HepG2 (cell line): ENCODE results near the gene NDST1. TPM values are rescaled to one million over a fixed set of nuclear protein-coding genes. Genes with fewer than 3 reads are reported as not detected.

Experiments
- ATAC-seq: fragments of 200-7000 bp; cut with Tn5 transposase; 3 replicates; pipeline ENCODE4 v1.9.1; 2020; ENCODE audit warnings: mild to moderate bottlenecking, moderate library complexity
- BruUV-seq: library from RNA; stranded (reverse); fragments of 400-500 nt; replicated peaks from 2 replicates; lab custom pipeline; 2021; lab: Mats Ljungman, UMichigan
- CTCF ChIA-PET: fragments of 300-600 bp; formaldehyde crosslinking; extraction: SDS; loops from one replicate; lab custom pipeline; 2021; ENCODE audit warnings: low total read pairs, inconsistent platforms, low intra/inter-chr PET ratio; lab: Yijun Ruan, JAX
- POLR2A ChIA-PET: fragments of 350-600 bp; sonication (Branson Sonifier 250); formaldehyde crosslinking; loops from one replicate; lab custom pipeline; 2020; ENCODE audit warnings: antibody characterized with exemption, inconsistent platforms; lab: Yijun Ruan, JAX
- DNase-seq: peaks from one replicate; pipeline ENCODE4 v3.0.0-alpha.2; 2015; ENCODE audit warnings: low spot score
- FAIRE-seq: peaks from 3 replicates; lab custom pipeline; 2011; peaks lifted over from hg19 to GRCh38; lab: Jason Lieb, UNC
- H2AFZ ChIP-seq: one replicate; pipeline ENCODE4 v1.6.1; 2011; ENCODE audit warnings: low read length, inconsistent platforms
- H3K27ac ChIP-seq: fragments of 300-600 bp; 3 replicates; pipeline ENCODE4 v1.8.0; 2011; ENCODE audit warnings: mixed run types, mild to moderate bottlenecking, mixed read lengths, low read length, inconsistent platforms; ENCODE audit not compliant: insufficient read depth; ENCODE audit errors: extremely low read length
- H3K27me3 ChIP-seq, 2 experiments: fragments of 200-600 bp in 1 of 2; 2 replicates in 1 of 2; 3 replicates in 1 of 2; pipeline versions ENCODE4 v1.6.0 to v1.8.0; 2011; ENCODE audit warnings: low read length in 2 of 2, mild to moderate bottlenecking in 2 of 2, moderate library complexity in 2 of 2, inconsistent platforms in 1 of 2; ENCODE audit not compliant: insufficient read depth in 2 of 2, control insufficient read depth in 1 of 2
- H3K36me3 ChIP-seq, 2 experiments: fragments of 200-600 bp in 1 of 2; replicated peaks in 1 of 2; 2 replicates in 1 of 2; 3 replicates in 1 of 2; pipeline versions ENCODE4 v1.5.1 to v1.8.0; 2011; ENCODE audit warnings: low read length in 2 of 2, inconsistent platforms in 1 of 2; ENCODE audit not compliant: insufficient read depth in 2 of 2, control insufficient read depth in 1 of 2
- H3K4me1 ChIP-seq: 2 replicates; pipeline ENCODE4 v1.5.1; 2012; ENCODE audit warnings: low read length, inconsistent platforms; ENCODE audit not compliant: insufficient read depth
- H3K4me2 ChIP-seq: 2 replicates; pipeline ENCODE4 v1.6.0; 2011; ENCODE audit warnings: low read depth, low read length, inconsistent platforms
- H3K4me3 ChIP-seq, 3 experiments: fragments of 200-600 bp in 1 of 3; sonication (generic), shearing (Covaris generic) in 1 of 3; replicated peaks in 1 of 3; 2 replicates each; pipeline ENCODE4 v1.5.1; 2011 to 2016; ENCODE audit warnings: low read length in 3 of 3, inconsistent platforms in 2 of 3, low read depth in 2 of 3, mild to moderate bottlenecking in 2 of 3, control low read depth in 1 of 3, mixed read lengths in 1 of 3; ENCODE audit not compliant: insufficient read depth in 1 of 3
- H3K79me2 ChIP-seq: one replicate; pipeline ENCODE4 v1.6.1; 2011; ENCODE audit warnings: low read length, inconsistent platforms; ENCODE audit not compliant: insufficient read depth
- H3K9ac ChIP-seq: 2 replicates; pipeline ENCODE4 v1.6.0; 2011; ENCODE audit warnings: mild to moderate bottlenecking, low read depth, low read length, inconsistent platforms; ENCODE audit not compliant: insufficient read depth
- H3K9me3 ChIP-seq: 2 replicates; pipeline ENCODE4 v1.5.1; 2012; ENCODE audit warnings: mild to moderate bottlenecking, low read length
- H4K20me1 ChIP-seq: 2 replicates; pipeline ENCODE4 v1.6.0; 2011; ENCODE audit warnings: inconsistent platforms, mild to moderate bottlenecking, low read length, moderate library complexity; ENCODE audit not compliant: insufficient read depth
- FIP1L1 ChIP-seq: fragments of 200-400 bp; formaldehyde crosslinking; IDR thresholded peaks from 2 replicates; pipeline ENCODE4 v1.6.1; 2018; ENCODE audit warnings: low read depth, mild to moderate bottlenecking, low read length, moderate library complexity, borderline replicate concordance; ENCODE audit not compliant: insufficient read depth
- FOXC1 ChIP-seq: sonication (generic); formaldehyde crosslinking; IDR thresholded peaks from 2 replicates; pipeline ENCODE4 v1.8.0; 2022; ENCODE audit warnings: mild to moderate bottlenecking, missing genetic modification reagents, borderline replicate concordance
- FOXJ3 ChIP-seq: sonication (generic); formaldehyde crosslinking; IDR thresholded peaks from 2 replicates; pipeline ENCODE4 v1.4.0; 2020; ENCODE audit warnings: missing genetic modification reagents, mild to moderate bottlenecking, borderline replicate concordance
- KLF6 ChIP-seq: IDR thresholded peaks from 2 replicates; pipeline ENCODE4 v1.8.0; 2016; ENCODE audit warnings: missing biosample characterization, missing genetic modification reagents
- NFKB2 ChIP-seq: sonication (generic); formaldehyde crosslinking; IDR thresholded peaks from 2 replicates; pipeline ENCODE4 v1.4.0; 2020; ENCODE audit warnings: missing genetic modification reagents, borderline replicate concordance
- NR2F1 ChIP-seq, 2 experiments: fragments of 450-650 bp in 1 of 2; formaldehyde crosslinking in 1 of 2; IDR thresholded peaks; 2 replicates each; pipeline versions ENCODE4 v1.5.0 to v1.6.1; 2016 to 2020; ENCODE audit warnings: mild to moderate bottlenecking in 1 of 2, missing compliant biosample characterization in 1 of 2, missing genetic modification reagents in 1 of 2, moderate library complexity in 1 of 2
- RBAK ChIP-seq: sonication (generic); formaldehyde crosslinking; IDR thresholded peaks from 2 replicates; pipeline ENCODE4 v1.5.1; 2020; ENCODE audit warnings: mild to moderate bottlenecking, missing genetic modification reagents
- RBM39 ChIP-seq: fragments of 200-400 bp; formaldehyde crosslinking; IDR thresholded peaks from one replicate; pipeline ENCODE4 v1.6.1; 2018; ENCODE audit warnings: antibody characterized with exemption, mild to moderate bottlenecking, low read depth, low read length; ENCODE audit not compliant: poor library complexity, severe bottlenecking
- RFX3 ChIP-seq: IDR thresholded peaks from 2 replicates; pipeline ENCODE4 v1.6.1; 2016; ENCODE audit warnings: missing biosample characterization, missing genetic modification reagents
- SETDB1 ChIP-seq: sonication (generic); formaldehyde crosslinking; IDR thresholded peaks from 2 replicates; pipeline ENCODE4 v1.5.1; 2020; ENCODE audit warnings: missing genetic modification reagents, mild to moderate bottlenecking, borderline replicate concordance
- SIX1 ChIP-seq: sonication (generic); formaldehyde crosslinking; IDR thresholded peaks from 2 replicates; pipeline ENCODE4 v1.4.0; 2020; ENCODE audit warnings: missing genetic modification reagents, borderline replicate concordance
- ZBED4 ChIP-seq: sonication (generic); formaldehyde crosslinking; IDR thresholded peaks from 2 replicates; pipeline ENCODE4 v1.4.0; 2020; ENCODE audit warnings: missing genetic modification reagents, borderline replicate concordance
- ZC3H13 ChIP-seq: sonication (generic); formaldehyde crosslinking; IDR thresholded peaks from 2 replicates; pipeline ENCODE4 v1.8.1; 2023; ENCODE audit warnings: mild to moderate bottlenecking, missing genetic modification reagents, moderate library complexity
- ZEB1 ChIP-seq: IDR thresholded peaks from 2 replicates; pipeline ENCODE4 v1.6.1; 2012; ENCODE audit warnings: mild to moderate bottlenecking, low read depth, inconsistent platforms; ENCODE audit not compliant: insufficient replicate concordance
- ZNF766 ChIP-seq: sonication (generic); formaldehyde crosslinking; IDR thresholded peaks from 2 replicates; pipeline ENCODE4 v1.5.0; 2020; ENCODE audit warnings: missing genetic modification reagents, borderline replicate concordance
- ZNF773 ChIP-seq: sonication (generic); formaldehyde crosslinking; IDR thresholded peaks from 2 replicates; pipeline ENCODE4 v1.4.0; 2020; ENCODE audit warnings: missing genetic modification reagents, borderline replicate concordance
- WGBS: methylation state at CpG from one replicate; pipeline ENCODE4 v1.1.6; 2017; ENCODE audit warnings: low lambda C conversion rate; 5-methylcytosine and 5-hydroxymethylcytosine counted together
- in situ Hi-C: cut with HindIII; loops from 2 replicates; pipeline ENCODE4 v1.10.0; 2017; ENCODE audit warnings: low pct_unique_long_range_greater_than_20kb; ENCODE audit not compliant: extremely low pct_ligation_motif_present
- intact Hi-C: fragments of 100-400 bp; cut with micrococcal nuclease; formaldehyde crosslinking; loops from one replicate; pipeline ENCODE4 v1.10.0; 2022; ENCODE audit not compliant: unreplicated experiment
- polyA plus RNA-seq, 8 experiments: library from polyadenylated mRNA; depleted of rRNA in 3 of 8; stranded (reverse) in 7 of 8; unstranded in 1 of 8; fragments of >200 nt; fragmentation: Illumina TruSeq in 4 of 8; extraction: Trizol in 4 of 8; gene quantifications; 2 replicates each; pipeline versions ENCODE4 v1.2.1 to v1.2.3, GENCODE V29; 2011 to 2016; ENCODE audit warnings: low read depth in 4 of 8, missing spikeins in 1 of 8, mixed read lengths in 1 of 8; ENCODE audit not compliant: insufficient read depth in 1 of 8
- total RNA-seq, 5 experiments: library from RNA; depleted of rRNA; stranded (reverse); fragments of >200 nt; fragmentation: Illumina TruSeq; extraction: Trizol; gene quantifications; 2 replicates each; pipeline ENCODE4 v1.2.3, GENCODE V29; 2016; ENCODE audit warnings: low read depth in 1 of 5
- TF ChIP-seq, protein P1 (sequence below): IDR thresholded peaks from 2 replicates; pipeline ENCODE4 v1.6.1; 2016; ENCODE audit warnings: control low read depth
- TF ChIP-seq, protein P2 (sequence below): IDR thresholded peaks from 2 replicates; pipeline ENCODE4 v1.6.1; 2016; ENCODE audit warnings: missing compliant biosample characterization, missing genetic modification reagents, borderline replicate concordance

Gene NDST1
- total and polyA plus RNA-seq, 2 of the 13 experiments (the other 11 are each of a cell fraction or from before 2014, with no cell fraction given) = 23.8 to 26.2 TPM

DNA sequence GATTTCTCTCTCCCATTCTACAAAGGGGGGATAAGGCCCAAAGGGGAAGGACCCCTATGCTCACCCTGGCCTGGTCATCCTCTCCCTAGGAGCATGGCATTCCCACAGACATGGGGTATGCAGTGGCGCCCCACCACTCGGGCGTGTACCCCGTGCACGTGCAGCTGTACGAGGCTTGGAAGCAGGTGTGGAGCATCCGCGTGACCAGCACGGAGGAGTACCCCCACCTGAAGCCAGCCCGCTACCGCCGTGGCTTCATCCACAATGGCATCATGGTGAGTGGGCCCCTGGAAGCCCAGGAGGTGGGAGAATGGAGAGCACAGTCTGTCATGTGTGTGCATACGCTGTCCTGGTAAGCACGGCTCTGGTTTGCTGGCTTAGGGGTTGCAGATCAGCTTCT is 27.7 kb downstream of the NDST1 start:
- Histone ChIP-seq H2AFZ (no peak overlapping the region), H3K9ac (no peak overlapping the region), H4K20me1 (no peaks in the 10 kb centered on the region), H3K36me3 (peaks cover 37 to 78% of the 10 kb centered on the region in 2 experiments), H3K4me2 (no peak overlapping the region), H3K4me3 (no peak overlapping the region), H3K9me3 (no peaks in the 10 kb centered on the region), H3K4me1 (peaks cover 10% of the 10 kb centered on the region), H3K79me2 (no peaks in the 10 kb centered on the region), H3K27ac (no peak overlapping the region), H3K27me3 (no peaks in the 10 kb centered on the region)
- no TSS peak for BruUV-seq
- ChIA-PET POLR2A (no interaction called here), CTCF (no interaction called here)
- TF ChIP-seq ZNF766 = no peak
- TF ChIP-seq FIP1L1 = no peak
- no peak for TF ChIP-seq ZNF773 (CRISPR knock-in tag)
- TF ChIP-seq, protein P1, sequence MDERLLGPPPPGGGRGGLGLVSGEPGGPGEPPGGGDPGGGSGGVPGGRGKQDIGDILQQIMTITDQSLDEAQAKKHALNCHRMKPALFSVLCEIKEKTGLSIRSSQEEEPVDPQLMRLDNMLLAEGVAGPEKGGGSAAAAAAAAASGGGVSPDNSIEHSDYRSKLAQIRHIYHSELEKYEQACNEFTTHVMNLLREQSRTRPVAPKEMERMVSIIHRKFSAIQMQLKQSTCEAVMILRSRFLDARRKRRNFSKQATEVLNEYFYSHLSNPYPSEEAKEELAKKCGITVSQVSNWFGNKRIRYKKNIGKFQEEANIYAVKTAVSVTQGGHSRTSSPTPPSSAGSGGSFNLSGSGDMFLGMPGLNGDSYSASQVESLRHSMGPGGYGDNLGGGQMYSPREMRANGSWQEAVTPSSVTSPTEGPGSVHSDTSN = no peak
- TF ChIP-seq SIX1 (CRISPR knock-in tag) = no peak
- TF ChIP-seq SETDB1 (CRISPR knock-in tag) = no peak
- TF ChIP-seq RFX3 = no peak
- no peak for TF ChIP-seq NR2F1 (CRISPR knock-in tag; IDR thresholded peaks at IDR 0.05)
- TF ChIP-seq ZEB1 = no peak
- TF ChIP-seq, protein P2, sequence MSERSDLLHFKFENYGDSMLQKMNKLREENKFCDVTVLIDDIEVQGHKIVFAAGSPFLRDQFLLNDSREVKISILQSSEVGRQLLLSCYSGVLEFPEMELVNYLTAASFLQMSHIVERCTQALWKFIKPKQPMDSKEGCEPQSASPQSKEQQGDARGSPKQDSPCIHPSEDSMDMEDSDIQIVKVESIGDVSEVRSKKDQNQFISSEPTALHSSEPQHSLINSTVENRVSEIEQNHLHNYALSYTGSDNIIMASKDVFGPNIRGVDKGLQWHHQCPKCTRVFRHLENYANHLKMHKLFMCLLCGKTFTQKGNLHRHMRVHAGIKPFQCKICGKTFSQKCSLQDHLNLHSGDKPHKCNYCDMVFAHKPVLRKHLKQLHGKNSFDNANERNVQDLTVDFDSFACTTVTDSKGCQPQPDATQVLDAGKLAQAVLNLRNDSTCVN = no peak
- no peak for TF ChIP-seq RBM39
- no peak for TF ChIP-seq FOXC1 (CRISPR knock-in tag)
- no peak for TF ChIP-seq ZBED4
- TF ChIP-seq ZC3H13 = no peak
- TF ChIP-seq RBAK (CRISPR knock-in tag) = no peak
- no peak for TF ChIP-seq FOXJ3 (CRISPR knock-in tag)
- no peak for TF ChIP-seq NFKB2
- TF ChIP-seq KLF6 = no peak
- in situ Hi-C loops = no loop called here
- ATAC-seq = no peak
- no peak for FAIRE-seq
- no peak for DNase-seq
- WGBS = 100% methylated on average over 11 of the region's 14 CpGs
- intact Hi-C loops = no loop called here
